Epidermal melanocyte (primary cell): ENCODE measurements around the gene FOXC2.

Source experiments
- DNase-seq: peaks from one replicate; pipeline ENCODE4 v3.0.0; 2011; ENCODE audit warnings: low spot score; ENCODE audit not compliant: insufficient read length

Gene FOXC2

GRCh38 chr16:86532526-86532815 is 34.2 kb upstream of the FOXC2 start:
- DNase-seq = no peak

- DNase-seq = no peak
Measured at GRCh38 chr16:86533076-86533475, 33.6 kb upstream of the FOXC2 start.

- no peak for DNase-seq
Measured at GRCh38 chr16:86533767-86534351, 32.8 kb upstream of the FOXC2 start.

GRCh38 chr16:86534779-86535615 is 31.6 kb upstream of the FOXC2 start:
- no peak for DNase-seq

- no peak for DNase-seq
Measured at GRCh38 chr16:86536621-86537020, 30.0 kb upstream of the FOXC2 start.

- DNase-seq = no peak
Measured at GRCh38 chr16:86537486-86537885, 29.1 kb upstream of the FOXC2 start.

- DNase-seq = no peak
Measured at GRCh38 chr16:86538196-86538780, 28.3 kb upstream of the FOXC2 start.

- no peak for DNase-seq
Measured at GRCh38 chr16:86540894-86541293, 25.7 kb upstream of the FOXC2 start.

GRCh38 chr16:86541560-86541959 is 25.1 kb upstream of the FOXC2 start:
- DNase-seq = no peak

- DNase-seq = no peak
Measured at GRCh38 chr16:86542756-86543750, 23.6 kb upstream of the FOXC2 start.

- DNase-seq = no peak
Measured at GRCh38 chr16:86545481-86545880, 21.1 kb upstream of the FOXC2 start.

- DNase-seq = no peak
Measured at GRCh38 chr16:86545954-86546637, 20.5 kb upstream of the FOXC2 start.

- DNase-seq = no peak
Measured at GRCh38 chr16:86546638-86547013, 20.0 kb upstream of the FOXC2 start.

GRCh38 chr16:86547286-86547685 is 19.3 kb upstream of the FOXC2 start:
- DNase-seq = no peak

GRCh38 chr16:86549076-86549892 is 17.3 kb upstream of the FOXC2 start:
- no peak for DNase-seq

GRCh38 chr16:86549893-86550190 is 16.8 kb upstream of the FOXC2 start:
- no peak for DNase-seq

- no peak for DNase-seq
Measured at GRCh38 chr16:86550281-86550680, 16.3 kb upstream of the FOXC2 start.

- no peak for DNase-seq
Measured at GRCh38 chr16:86553356-86553755, 13.3 kb upstream of the FOXC2 start.

- DNase-seq = no peak
Measured at GRCh38 chr16:86554599-86554916, 12.1 kb upstream of the FOXC2 start.

- DNase-seq = peak; percentile 97
Measured at GRCh38 chr16:86554917-86555703, 11.5 kb upstream of the FOXC2 start, which contains the start of gene MTHFSD. MTHFSD (minus strand) TSS chr16:86555235; CDS start chr16:86555184, 51 bp downstream.
